Liver (tissue), 3 donors: ENCODE data around the gene CSE1L.

Source experiments
- EGR1 ChIP-seq, 2 donors: IDR thresholded peaks; 2 replicates each; pipeline ENCODE4 v1.6.1; 2016 to 2018; ENCODE audit warnings: antibody characterized with exemption in 2 of 2, low read depth in 2 of 2
- FOXA2 ChIP-seq: IDR thresholded peaks from 2 replicates; pipeline ENCODE4 v1.6.1; 2016; ENCODE audit warnings: antibody characterized with exemption
- JUND ChIP-seq, 2 donors: IDR thresholded peaks; 2 replicates each; pipeline ENCODE4 v1.6.1; 2016; ENCODE audit warnings: antibody characterized with exemption in 2 of 2
- RXRA ChIP-seq, 2 donors: IDR thresholded peaks; 2 replicates each; pipeline ENCODE4 v1.6.1; 2017 to 2018; ENCODE audit warnings: antibody characterized with exemption in 2 of 2, mild to moderate bottlenecking in 1 of 2
- SP1 ChIP-seq: IDR thresholded peaks from 2 replicates; pipeline ENCODE4 v1.6.1; 2018; ENCODE audit warnings: antibody characterized with exemption, mild to moderate bottlenecking
- YY1 ChIP-seq: IDR thresholded peaks from 2 replicates; pipeline ENCODE4 v1.6.1; 2016; ENCODE audit warnings: antibody characterized with exemption, mild to moderate bottlenecking
- TF ChIP-seq, protein P1 (sequence below): fragments of 150-350 bp; IDR thresholded peaks from 2 replicates; pipeline ENCODE4 v1.5.1; 2017; ENCODE audit warnings: improper control_type of control experiment, low read depth, low read length; ENCODE audit not compliant: missing input control
- TF ChIP-seq, protein P2 (sequence below): IDR thresholded peaks from 2 replicates; pipeline ENCODE4 v1.6.1; 2016; ENCODE audit warnings: antibody characterized with exemption
- donor health status: healthy.
- donor health status: healthy.

DNA sequence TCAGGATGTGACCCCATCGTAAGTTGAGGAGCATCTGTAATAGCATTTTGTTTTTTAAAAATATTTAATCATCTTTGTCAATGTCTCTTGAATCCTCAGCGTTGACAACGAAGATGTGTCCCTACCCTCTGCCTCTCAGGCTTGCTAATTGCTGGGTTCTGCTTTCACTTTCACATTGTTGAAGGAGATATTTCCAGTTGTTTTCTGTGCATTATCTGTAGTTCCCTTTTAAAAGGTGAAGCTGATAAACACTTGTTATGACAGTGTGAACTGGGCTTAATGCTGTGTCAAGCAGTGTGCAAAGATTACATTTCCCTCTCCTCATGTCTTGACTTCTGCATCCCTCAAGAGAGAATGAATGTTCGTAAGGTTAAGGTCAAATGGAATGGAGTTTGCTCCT is 54.9 kb downstream of the CSE1L start:
- TF ChIP-seq, protein P1, sequence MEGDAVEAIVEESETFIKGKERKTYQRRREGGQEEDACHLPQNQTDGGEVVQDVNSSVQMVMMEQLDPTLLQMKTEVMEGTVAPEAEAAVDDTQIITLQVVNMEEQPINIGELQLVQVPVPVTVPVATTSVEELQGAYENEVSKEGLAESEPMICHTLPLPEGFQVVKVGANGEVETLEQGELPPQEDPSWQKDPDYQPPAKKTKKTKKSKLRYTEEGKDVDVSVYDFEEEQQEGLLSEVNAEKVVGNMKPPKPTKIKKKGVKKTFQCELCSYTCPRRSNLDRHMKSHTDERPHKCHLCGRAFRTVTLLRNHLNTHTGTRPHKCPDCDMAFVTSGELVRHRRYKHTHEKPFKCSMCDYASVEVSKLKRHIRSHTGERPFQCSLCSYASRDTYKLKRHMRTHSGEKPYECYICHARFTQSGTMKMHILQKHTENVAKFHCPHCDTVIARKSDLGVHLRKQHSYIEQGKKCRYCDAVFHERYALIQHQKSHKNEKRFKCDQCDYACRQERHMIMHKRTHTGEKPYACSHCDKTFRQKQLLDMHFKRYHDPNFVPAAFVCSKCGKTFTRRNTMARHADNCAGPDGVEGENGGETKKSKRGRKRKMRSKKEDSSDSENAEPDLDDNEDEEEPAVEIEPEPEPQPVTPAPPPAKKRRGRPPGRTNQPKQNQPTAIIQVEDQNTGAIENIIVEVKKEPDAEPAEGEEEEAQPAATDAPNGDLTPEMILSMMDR: no peak
- TF ChIP-seq SP1: no peak
- no peak for TF ChIP-seq EGR1 (IDR thresholded peaks at IDR 0.05; ENCODE audit: low read depth in 2 of 2)
- no peak for TF ChIP-seq RXRA (IDR thresholded peaks at IDR 0.05)
- TF ChIP-seq JUND (IDR thresholded peaks at IDR 0.05): no peak
- no peak for TF ChIP-seq FOXA2
- TF ChIP-seq, protein P2, sequence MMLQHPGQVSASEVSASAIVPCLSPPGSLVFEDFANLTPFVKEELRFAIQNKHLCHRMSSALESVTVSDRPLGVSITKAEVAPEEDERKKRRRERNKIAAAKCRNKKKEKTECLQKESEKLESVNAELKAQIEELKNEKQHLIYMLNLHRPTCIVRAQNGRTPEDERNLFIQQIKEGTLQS: no peak
- no peak for TF ChIP-seq YY1
